Effector memory CD4-positive, alpha-beta T cell (primary cell): ENCODE data around the gene COA7.
A peak's percentile ranks its signal among the peaks of the same experiment; 100 is the strongest.
"Not testable (repeated sequence)": the region's sequence is repeated elsewhere in the genome, so short reads cannot be mapped to it uniquely, and the experiment has no call there.

Experiments
- DNase-seq, 3 donors: peaks; one replicate each; pipeline ENCODE4 v3.0.0-alpha.2; 2020
- H3K27ac ChIP-seq: 2 replicates; pipeline ENCODE4 v1.7.0; 2013; ENCODE audit warnings: mild to moderate bottlenecking, low read length, moderate library complexity; ENCODE audit not compliant: insufficient read depth, poor library complexity, severe bottlenecking
- H3K27me3 ChIP-seq: replicated peaks from 2 replicates; pipeline ENCODE4 v1.7.0; 2013; ENCODE audit warnings: mild to moderate bottlenecking, low read length; ENCODE audit not compliant: insufficient read depth, control insufficient read depth, poor library complexity, severe bottlenecking
- H3K36me3 ChIP-seq: 2 replicates; pipeline ENCODE4 v1.7.0; 2013; ENCODE audit warnings: mild to moderate bottlenecking, low read length, moderate library complexity; ENCODE audit not compliant: control insufficient read depth, insufficient read depth
- H3K4me1 ChIP-seq: 2 replicates; pipeline ENCODE4 v1.7.0; 2013; ENCODE audit warnings: low read length, mild to moderate bottlenecking; ENCODE audit not compliant: control insufficient read depth, insufficient read depth, poor library complexity, severe bottlenecking
- H3K4me3 ChIP-seq: 2 replicates; pipeline ENCODE4 v1.7.0; 2013; ENCODE audit warnings: low read length, low read depth, mild to moderate bottlenecking; ENCODE audit not compliant: insufficient read depth, poor library complexity, severe bottlenecking
- H3K9me3 ChIP-seq: 2 replicates; pipeline ENCODE4 v1.7.0; 2013; ENCODE audit warnings: mild to moderate bottlenecking, low read length, moderate library complexity; ENCODE audit not compliant: control insufficient read depth

COA7 gene

DNA sequence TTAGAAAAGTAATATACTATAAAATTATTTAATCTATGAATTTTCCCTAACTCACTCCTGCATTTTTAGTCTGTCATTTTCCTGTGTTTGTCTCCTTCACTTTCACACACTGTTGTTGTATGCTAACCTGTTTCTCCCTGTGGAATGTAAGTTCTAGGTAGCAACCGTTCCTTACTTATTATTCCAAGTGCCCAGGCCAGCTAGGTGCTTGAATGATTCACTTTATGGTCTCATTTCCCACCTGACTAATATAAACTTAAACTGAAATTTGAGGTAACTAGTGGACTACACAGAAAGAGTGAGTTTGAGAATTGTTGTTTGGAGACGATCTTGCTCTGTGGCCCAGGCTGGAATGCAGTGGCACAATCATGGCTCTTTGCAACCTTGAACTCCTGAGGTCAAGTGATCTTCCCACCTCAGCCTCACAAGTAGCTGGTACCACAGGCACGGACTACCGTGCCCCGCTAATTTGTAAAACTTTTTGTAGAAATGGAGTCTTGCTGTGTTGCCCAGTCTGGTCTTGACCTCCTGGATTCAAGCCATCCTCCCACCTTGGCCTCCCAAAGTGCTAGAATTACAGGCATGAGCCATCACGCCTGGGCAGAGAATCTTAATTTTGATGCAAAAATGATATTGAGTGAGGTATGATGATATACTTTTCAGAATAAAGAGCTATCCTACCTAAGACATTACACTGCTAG is 30.0 kb upstream of the COA7 start:
- Histone ChIP-seq H3K27ac (no peak overlapping the region), H3K4me3 (no peak overlapping the region), H3K27me3 (no peaks in the 10 kb centered on the region), H3K9me3 (no peaks in the 10 kb centered on the region), H3K4me1 (peaks cover 11% of the 10 kb centered on the region), H3K36me3 (no peaks in the 10 kb centered on the region)
- DNase-seq, result no peak

DNA sequence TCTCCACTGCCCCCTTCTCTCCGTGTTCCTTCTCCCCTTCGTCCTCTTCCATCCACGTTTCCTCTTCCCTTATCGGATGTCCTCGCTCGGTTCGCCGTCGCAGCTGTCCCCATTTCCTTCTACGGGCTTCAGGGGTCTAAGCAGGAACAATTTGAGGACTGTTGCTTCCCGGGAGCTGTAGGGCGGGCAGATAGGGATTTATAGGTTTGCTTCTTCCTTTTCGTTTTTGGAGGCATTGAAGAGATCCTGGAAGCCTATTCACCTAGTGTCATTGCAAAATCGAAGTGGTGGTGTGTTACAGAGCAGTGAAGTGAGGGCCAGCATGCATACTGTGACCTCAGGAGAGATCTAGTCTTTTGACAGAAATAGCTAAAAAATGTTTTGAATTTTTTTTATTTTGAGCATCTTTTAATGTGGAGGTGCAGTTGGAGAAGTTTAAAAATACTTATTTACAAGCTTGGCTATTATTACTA is 29.0 kb upstream of the COA7 start:
- no peaks in the 10 kb centered on the region for H3K9me3 ChIP-seq
- no peak for DNase-seq
- peaks cover 11% of the 10 kb centered on the region for H3K4me1 ChIP-seq
- H3K27ac ChIP-seq, result peak overlapping the region; percentile 65
- H3K27me3 ChIP-seq, result no peaks in the 10 kb centered on the region
- peak overlapping the region; percentile 74 for H3K4me3 ChIP-seq
- no peaks in the 10 kb centered on the region for H3K36me3 ChIP-seq

GRCh38 chr1:52726265-52727113 is 28.3 kb upstream of the COA7 start, which contains the start of gene ZYG11B:
Gene ZYG11B, plus strand, starts transcription at chr1:52726453. Its CDS starts 201 bp downstream, at chr1:52726654.
- peaks cover 11% of the 10 kb centered on the region for H3K4me1 ChIP-seq
- H3K27ac ChIP-seq, result peak within 1 kb of the TSS; percentile 65
- DNase-seq, result peak; percentile 85 to 89 (median 88)
- peak within 1 kb of the TSS; percentile 74 for H3K4me3 ChIP-seq
- H3K9me3 ChIP-seq, result no peaks in the 10 kb centered on the region
- no peaks in the 10 kb centered on the region for H3K36me3 ChIP-seq
- no peaks in the 10 kb centered on the region for H3K27me3 ChIP-seq

DNA sequence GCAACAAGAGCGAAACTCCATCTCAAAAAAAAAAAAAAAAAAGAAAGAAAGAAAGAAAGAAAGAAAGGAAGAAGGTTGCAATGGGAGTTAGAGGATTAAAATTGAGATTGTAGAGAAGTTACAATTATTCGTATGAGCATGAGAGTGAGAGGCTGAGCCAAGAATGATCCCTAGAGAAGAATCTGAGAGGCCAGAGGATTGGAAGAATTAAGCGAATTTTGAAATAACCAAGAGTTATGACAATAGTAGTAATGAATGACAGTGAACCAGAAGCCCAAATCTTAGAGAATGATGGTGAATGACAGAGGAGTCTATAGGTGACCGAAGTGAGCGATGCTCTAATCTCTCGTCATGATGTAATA is 27.7 kb upstream of the COA7 start:
- Histone ChIP-seq H3K36me3 (no peaks in the 10 kb centered on the region), H3K27ac (no peak overlapping the region), H3K4me1 (peaks cover 11% of the 10 kb centered on the region), H3K27me3 (no peaks in the 10 kb centered on the region), H3K4me3 (peak overlapping the region; percentile 74), H3K9me3 (no peaks in the 10 kb centered on the region)
- DNase-seq, result no peak

DNA sequence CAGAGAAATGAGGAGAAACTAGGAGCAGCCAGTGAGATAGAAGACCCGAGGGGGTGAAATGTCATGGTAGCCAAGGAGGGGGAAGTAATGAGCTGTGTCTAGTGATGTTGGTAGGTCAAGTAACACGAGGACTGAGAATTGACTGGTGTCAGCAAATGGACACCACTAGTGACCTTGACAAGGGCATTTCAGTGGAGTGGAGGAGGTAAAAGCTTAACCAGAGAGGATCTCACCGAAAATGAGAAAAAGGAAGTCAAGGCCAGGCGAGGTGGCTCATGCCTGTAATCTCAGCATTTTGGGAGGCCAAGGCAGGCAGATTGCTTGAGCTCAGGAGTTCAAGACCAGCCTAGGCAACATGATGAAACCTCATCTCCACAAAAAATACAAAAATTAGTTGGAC is 25.1 kb upstream of the COA7 start:
- Histone ChIP-seq H3K27me3 (no peaks in the 10 kb centered on the region), H3K4me1 (peaks cover 5% of the 10 kb centered on the region), H3K36me3 (no peaks in the 10 kb centered on the region), H3K27ac (no peak overlapping the region), H3K4me3 (no peak overlapping the region), H3K9me3 (no peaks in the 10 kb centered on the region)
- DNase-seq, result no peak

DNA sequence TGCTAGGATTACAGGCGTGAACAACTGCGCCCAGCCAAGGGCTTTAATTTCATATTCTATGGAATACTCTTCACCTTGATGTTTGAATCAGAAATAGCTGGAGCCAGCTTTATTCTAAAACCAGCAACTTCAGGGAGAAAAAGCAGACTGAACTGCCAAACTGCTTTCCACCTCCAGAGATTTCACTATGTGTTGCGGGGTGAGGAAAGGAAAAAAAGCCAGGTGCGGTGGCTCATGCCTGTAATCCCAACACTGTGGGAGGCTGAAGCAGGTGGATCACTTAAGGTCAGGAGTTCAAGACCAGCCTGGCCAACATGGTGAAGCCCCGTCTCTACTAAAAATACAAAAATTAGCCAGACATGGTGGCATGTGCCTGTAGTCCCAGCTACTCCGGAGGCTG is 17.1 kb upstream of the COA7 start:
- H3K27ac ChIP-seq, H3K4me1 ChIP-seq, H3K9me3 ChIP-seq, H3K27me3 ChIP-seq, H3K36me3 ChIP-seq, H3K4me3 ChIP-seq, DNase-seq: not testable (repeated sequence)

DNA sequence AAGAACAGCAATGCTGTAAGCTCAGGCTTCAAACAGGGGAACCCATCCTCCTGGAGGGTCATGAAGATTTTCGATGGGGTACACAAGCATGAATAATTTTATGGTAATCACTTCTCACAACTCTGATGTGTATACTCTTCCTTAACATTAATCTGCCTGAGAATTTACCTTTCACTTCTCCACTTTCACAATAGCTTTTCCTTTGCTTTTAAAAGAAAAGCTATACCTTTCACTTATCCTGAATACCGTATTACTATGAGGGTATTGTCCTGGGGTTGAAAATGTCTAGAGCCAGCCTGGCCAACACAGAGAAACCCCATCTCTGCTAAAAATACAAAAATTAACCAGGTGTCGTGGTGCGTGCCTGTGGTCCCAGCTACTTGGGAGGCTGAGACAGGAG is 15.4 kb upstream of the COA7 start:
- DNase-seq, result no peak
- H3K9me3 ChIP-seq, result no peaks in the 10 kb centered on the region
- H3K36me3 ChIP-seq, result no peaks in the 10 kb centered on the region
- H3K4me3 ChIP-seq, result no peak overlapping the region
- no peaks in the 10 kb centered on the region for H3K27me3 ChIP-seq
- no peaks in the 10 kb centered on the region for H3K4me1 ChIP-seq
- H3K27ac ChIP-seq, result no peak overlapping the region

- Histone ChIP-seq H3K4me3 (no peak overlapping the region), H3K4me1 (no peaks in the 10 kb centered on the region), H3K27ac (no peak overlapping the region), H3K27me3 (no peaks in the 10 kb centered on the region), H3K36me3 (no peaks in the 10 kb centered on the region), H3K9me3 (no peaks in the 10 kb centered on the region)
- DNase-seq, result no peak
These were observed 10.9 kb upstream of the COA7 start for GRCh38 chr1:52709016-52709415.

DNA sequence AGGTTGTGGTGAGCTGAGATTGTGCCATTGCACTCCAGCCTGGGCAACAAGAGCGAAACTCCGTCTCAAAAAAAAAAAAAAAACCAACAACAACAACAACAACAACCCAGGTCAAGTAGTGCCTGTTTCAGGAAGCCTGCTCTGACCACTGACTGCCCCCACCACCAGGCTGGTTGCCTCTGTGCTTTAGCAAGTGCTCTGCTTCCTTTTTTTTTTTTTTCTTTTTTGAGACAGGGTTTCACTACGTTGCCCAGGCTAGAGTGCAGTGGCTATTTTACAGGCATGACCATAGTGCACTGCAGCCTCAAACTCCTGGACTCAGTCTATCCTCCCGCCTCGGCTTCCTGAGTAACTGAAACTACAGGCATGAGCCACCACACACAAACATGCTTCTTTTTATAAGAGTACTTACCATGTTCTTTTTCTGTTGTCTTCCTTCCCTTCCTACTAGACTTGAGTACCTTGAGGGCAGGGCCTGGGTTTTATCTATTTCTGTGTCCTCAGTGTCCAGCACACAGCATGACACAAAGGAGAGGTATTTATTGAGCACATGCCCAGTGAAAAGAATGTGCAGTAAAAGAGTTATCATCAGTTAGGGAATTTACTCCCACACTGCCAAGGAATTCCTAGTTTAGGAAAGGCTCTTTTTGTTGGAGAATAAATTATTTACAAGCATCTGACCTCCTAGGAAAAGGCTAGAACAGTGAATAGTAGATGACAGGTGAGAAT is 9.9 kb upstream of the COA7 start:
- DNase-seq, result no peak
- Histone ChIP-seq H3K27me3 (no peaks in the 10 kb centered on the region), H3K36me3 (no peaks in the 10 kb centered on the region), H3K9me3 (no peaks in the 10 kb centered on the region), H3K4me3 (no peak overlapping the region), H3K4me1 (peaks cover 6% of the 10 kb centered on the region), H3K27ac (no peak overlapping the region)
